Thymus (tissue), 14 donors: ENCODE data around the gene TIMM17B. TPM values are rescaled to one million over a fixed set of nuclear protein-coding genes. Genes with fewer than 3 reads are reported as not detected.

Source experiments
- DNase-seq, 9 donors: peaks; one replicate each; pipeline ENCODE4 v3.0.0-alpha.2; 2013; ENCODE audit warnings: low spot score in 9 of 9, low read depth in 6 of 9, missing footprints in 1 of 9
- H3K27ac ChIP-seq, 2 donors: one replicate each; pipeline ENCODE4 v1.5.1; 2013; ENCODE audit warnings: control low read depth in 1 of 2, low read depth in 1 of 2, low read length in 1 of 2, mild to moderate bottlenecking in 1 of 2, moderate library complexity in 1 of 2
- H3K27me3 ChIP-seq, 2 donors: one replicate each; pipeline ENCODE4 v1.5.1; 2013; ENCODE audit warnings: low read length in 1 of 2; ENCODE audit not compliant: control insufficient read depth in 2 of 2, insufficient read depth in 1 of 2
- H3K36me3 ChIP-seq, 2 donors: one replicate each; pipeline ENCODE4 v1.5.1; 2013; ENCODE audit warnings: low read length in 1 of 2, mild to moderate bottlenecking in 1 of 2, moderate library complexity in 1 of 2; ENCODE audit not compliant: control insufficient read depth in 2 of 2, insufficient read depth in 2 of 2
- H3K4me1 ChIP-seq, 2 donors: one replicate each; pipeline ENCODE4 v1.5.1; 2013; ENCODE audit warnings: low read length in 2 of 2; ENCODE audit not compliant: control insufficient read depth in 2 of 2, insufficient read depth in 2 of 2
- H3K4me3 ChIP-seq, 2 donors: one replicate each; pipeline ENCODE4 v1.5.1; 2013; ENCODE audit warnings: low read length in 2 of 2, control low read depth in 1 of 2, mild to moderate bottlenecking in 1 of 2
- H3K9me3 ChIP-seq, 2 donors: one replicate each; pipeline ENCODE4 v1.5.1; 2013; ENCODE audit warnings: low read length in 1 of 2, mild to moderate bottlenecking in 1 of 2; ENCODE audit not compliant: control insufficient read depth in 2 of 2, insufficient read depth in 1 of 2
- WGBS: extraction: QIAGEN DNeasy Blood & Tissue Kit; methylation state at CpG from one replicate; pipeline ENCODE4 v1.1.7; 2013; 5-methylcytosine and 5-hydroxymethylcytosine counted together
- long read RNA-seq, 10 donors: transcript quantifications; one replicate each; lab custom pipeline, GENCODE V29; 2026
- polyA plus RNA-seq: library from polyadenylated mRNA; stranded (reverse); fragments of 200-250 nt; gene quantifications from one replicate; pipeline ENCODE4 v1.2.3, GENCODE V29; 2013
- total RNA-seq: library from RNA; stranded (reverse); fragments of 120-200 nt; gene quantifications from one replicate; pipeline ENCODE4 v1.2.4, GENCODE V29; 2013
- donor health status: healthy.

The TIMM17B gene
- total RNA-seq (60.9 TPM), polyA plus RNA-seq (52.3 TPM)
- long read RNA-seq, donor 1: 0 reads
- long read RNA-seq, donor 2, partial matches to known transcripts: 192 of 341 reads
- long read RNA-seq, donor 2, other reads (novel, unspliced or antisense): 143 of 341 reads
- long read RNA-seq, donor 3, partial matches to known transcripts: 117 of 117 reads
- long read RNA-seq, donor 3, other reads (novel, unspliced or antisense): 0 of 117 reads
- long read RNA-seq, donor 4, partial matches to known transcripts: 49 of 105 reads
- long read RNA-seq, donor 4, other reads (novel, unspliced or antisense): 54 of 105 reads
- long read RNA-seq, donor 5, transcript TIMM17B-204 (7 exons, 964 nt): major isoform, 8 of 290 reads
- long read RNA-seq, donor 5, partial matches to known transcripts: 211 of 290 reads
- long read RNA-seq, donor 5, other reads (novel, unspliced or antisense): 71 of 290 reads
- long read RNA-seq, donor 6, partial matches to known transcripts: 40 of 42 reads
- long read RNA-seq, donor 6, other reads (novel, unspliced or antisense): 0 of 42 reads
- long read RNA-seq, donor 7, partial matches to known transcripts: 65 of 68 reads
- long read RNA-seq, donor 7, other reads (novel, unspliced or antisense): 0 of 68 reads
- long read RNA-seq, donor 8, partial matches to known transcripts: 17 of 19 reads
- long read RNA-seq, donor 8, other reads (novel, unspliced or antisense): 0 of 19 reads
- long read RNA-seq, donor 9, partial matches to known transcripts: 54 of 68 reads
- long read RNA-seq, donor 9, other reads (novel, unspliced or antisense): 14 of 68 reads
- long read RNA-seq, donor 10, partial matches to known transcripts: 96 of 104 reads
- long read RNA-seq, donor 10, other reads (novel, unspliced or antisense): 5 of 104 reads

DNA sequence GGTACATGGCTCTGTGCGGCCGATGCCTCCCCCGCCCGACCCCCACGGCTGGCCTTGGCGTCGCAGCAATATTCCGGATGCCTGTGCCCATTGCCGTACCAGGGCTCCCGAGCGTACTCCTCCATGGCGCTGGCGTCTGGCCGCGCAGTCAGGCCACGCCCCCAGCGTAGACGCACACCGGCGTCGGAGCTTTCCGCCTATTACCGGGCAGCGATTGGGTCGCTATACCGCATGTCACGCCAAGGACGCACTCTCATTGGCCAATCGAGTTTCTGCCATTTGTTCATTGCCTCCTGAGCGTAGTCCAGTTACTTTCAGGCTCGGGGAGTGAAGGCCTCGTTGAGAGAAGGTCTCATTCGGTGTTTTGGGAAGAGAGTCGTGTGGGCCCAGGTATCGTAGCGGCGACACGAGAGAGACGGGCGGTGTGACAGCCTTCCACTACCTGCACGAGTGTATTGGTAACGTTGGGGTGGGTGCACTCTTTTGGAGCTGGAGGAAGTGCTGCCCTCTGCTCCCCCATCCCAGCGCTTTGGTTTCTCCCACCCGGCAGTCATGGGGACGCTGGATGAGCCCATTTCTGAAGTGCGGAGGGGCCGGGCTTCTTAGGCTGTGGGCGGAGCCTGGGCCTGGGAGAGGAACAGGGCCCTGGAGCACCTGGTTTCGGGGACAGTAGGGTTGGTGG, at the start of gene TIMM17B, which contains the start of gene PQBP1:
TSS of gene TIMM17B (minus strand) at position 144 of the 682 bp plus-strand sequence. CDS start at position 125, 19 bp downstream.
TSS of gene PQBP1 (plus strand) at position 306 of the 682 bp plus-strand sequence. CDS start 580 bp downstream, outside the sequence.
- Histone ChIP-seq H3K27me3 (no peaks in the 10 kb centered on the region), H3K36me3 (peaks cover 32% of the 10 kb centered on the region in 2 donors), H3K27ac (peak within 1 kb of the TSS; percentile 92 to 97), H3K4me3 (peak within 1 kb of the TSS; percentile 67 to 69), H3K9me3 (peaks cover 0 to 7% of the 10 kb centered on the region in 2 donors), H3K4me1 (peaks cover 7 to 17% of the 10 kb centered on the region in 2 donors)
- peak in 8 of 9 donors; percentile 82 to 95 (median 88) for DNase-seq
- WGBS: under 1% methylated on average over 49 of the region's 49 CpGs

DNA sequence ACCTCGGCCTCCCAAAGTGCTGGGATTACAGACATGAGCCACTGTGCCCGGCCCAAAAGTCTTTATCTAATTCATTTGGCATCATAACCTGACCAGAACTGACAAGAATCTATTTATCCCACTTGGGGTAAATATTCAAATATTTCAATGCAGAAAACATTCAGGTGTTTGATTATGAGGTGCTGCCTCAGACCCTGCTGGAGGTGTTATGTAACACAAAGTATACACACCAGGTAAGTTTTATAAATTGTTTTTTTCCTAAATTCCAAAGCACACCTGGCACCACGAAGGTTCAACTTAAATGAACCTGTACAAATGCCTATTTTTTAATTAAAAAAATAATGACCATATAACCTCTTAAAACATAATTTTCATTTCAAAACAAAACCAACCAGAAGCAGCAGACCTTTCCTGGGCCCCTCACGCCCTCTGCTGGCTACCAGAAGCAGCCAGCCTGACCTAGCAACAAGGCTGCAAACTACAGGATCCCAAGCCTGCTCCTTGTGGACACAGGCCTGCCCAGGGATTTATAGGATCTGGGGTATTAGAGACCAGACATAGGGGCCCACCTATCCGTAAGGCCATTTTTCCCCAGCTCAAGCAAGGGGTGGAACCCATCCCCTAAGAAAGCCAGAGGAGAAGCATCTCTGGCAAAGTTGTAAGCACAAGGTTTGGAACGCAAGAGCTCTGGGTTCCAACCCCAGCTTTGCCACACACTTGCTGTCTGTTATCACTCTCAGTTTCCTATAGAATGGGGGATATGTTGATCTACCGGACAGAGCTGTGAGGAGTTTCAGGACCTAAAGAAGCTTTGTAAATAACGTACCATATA, 48.2 kb upstream of the TIMM17B start:
- Histone ChIP-seq H3K36me3 (peaks cover 0 to 12% of the 10 kb centered on the region in 2 donors), H3K27ac (no peak overlapping the region), H3K9me3 (no peaks in the 10 kb centered on the region), H3K4me1 (peaks cover 11 to 24% of the 10 kb centered on the region in 2 donors), H3K27me3 (no peaks in the 10 kb centered on the region), H3K4me3 (no peak overlapping the region)
- WGBS: 65% methylated on average over 8 of the region's 8 CpGs
- DNase-seq: peak in 1 of 9 donors; percentile 63

DNA sequence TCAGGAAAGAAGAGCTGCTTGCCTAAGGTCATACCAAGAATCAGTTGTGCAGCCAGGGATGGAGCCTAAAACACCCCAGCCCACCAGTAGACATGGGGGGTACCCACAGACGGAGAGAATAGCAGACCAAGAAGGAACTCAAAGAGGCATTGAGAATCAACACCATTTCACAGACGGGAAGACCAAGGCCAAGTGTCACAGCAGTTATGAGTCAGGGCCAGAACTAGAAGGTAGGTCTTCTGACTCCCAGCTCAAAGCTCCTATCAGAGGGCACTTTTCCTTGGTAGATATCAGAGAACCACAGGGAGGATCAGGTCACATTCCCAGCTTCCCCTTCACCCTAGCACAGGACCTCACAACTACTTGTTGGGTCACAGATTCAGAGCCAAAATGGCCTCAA, 45.3 kb upstream of the TIMM17B start:
- peaks cover 3 to 7% of the 10 kb centered on the region in 2 donors for H3K36me3 ChIP-seq
- no peaks in the 10 kb centered on the region for H3K9me3 ChIP-seq
- peaks cover 25 to 50% of the 10 kb centered on the region in 2 donors for H3K4me1 ChIP-seq
- H3K27ac ChIP-seq: no peak overlapping the region
- 97% methylated on average over 2 of the region's 2 CpGs for WGBS
- no peak for DNase-seq
- H3K27me3 ChIP-seq: no peaks in the 10 kb centered on the region
- H3K4me3 ChIP-seq: no peak overlapping the region

DNA sequence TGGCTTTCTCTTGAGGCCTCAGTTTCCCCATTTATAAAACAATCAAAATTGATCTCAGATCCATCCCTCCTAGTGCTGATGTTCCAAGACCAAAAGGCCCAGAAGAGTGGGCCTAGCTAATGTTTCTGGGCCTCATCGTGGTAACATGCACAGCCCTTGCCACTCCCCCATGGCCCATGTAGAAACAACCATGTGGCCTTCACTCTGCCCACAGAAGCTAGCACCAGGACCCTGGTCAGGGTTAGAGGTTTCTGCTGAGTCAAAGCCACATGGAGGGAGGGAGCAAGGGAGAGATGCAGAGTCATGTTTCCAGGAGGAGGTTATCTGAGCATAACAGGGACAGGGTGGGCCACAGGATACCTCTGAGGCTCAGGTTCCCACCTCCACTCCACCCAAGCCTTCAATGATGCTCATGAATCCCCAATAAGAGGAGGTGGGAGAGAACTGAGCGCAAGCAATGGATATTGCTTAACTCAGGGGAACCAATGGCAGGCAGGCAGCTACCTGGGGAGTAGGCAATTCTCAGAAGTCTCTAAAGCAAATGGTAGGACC, 42.9 kb upstream of the TIMM17B start:
- Histone ChIP-seq H3K4me1 (peaks cover 45 to 67% of the 10 kb centered on the region in 2 donors), H3K27me3 (no peaks in the 10 kb centered on the region), H3K4me3 (no peak overlapping the region), H3K27ac (peak overlapping the region; percentile 84 to 92), H3K9me3 (no peaks in the 10 kb centered on the region), H3K36me3 (peaks cover 6 to 7% of the 10 kb centered on the region in 2 donors)
- 59% methylated on average over 2 of the region's 2 CpGs for WGBS
- no peak for DNase-seq

DNA sequence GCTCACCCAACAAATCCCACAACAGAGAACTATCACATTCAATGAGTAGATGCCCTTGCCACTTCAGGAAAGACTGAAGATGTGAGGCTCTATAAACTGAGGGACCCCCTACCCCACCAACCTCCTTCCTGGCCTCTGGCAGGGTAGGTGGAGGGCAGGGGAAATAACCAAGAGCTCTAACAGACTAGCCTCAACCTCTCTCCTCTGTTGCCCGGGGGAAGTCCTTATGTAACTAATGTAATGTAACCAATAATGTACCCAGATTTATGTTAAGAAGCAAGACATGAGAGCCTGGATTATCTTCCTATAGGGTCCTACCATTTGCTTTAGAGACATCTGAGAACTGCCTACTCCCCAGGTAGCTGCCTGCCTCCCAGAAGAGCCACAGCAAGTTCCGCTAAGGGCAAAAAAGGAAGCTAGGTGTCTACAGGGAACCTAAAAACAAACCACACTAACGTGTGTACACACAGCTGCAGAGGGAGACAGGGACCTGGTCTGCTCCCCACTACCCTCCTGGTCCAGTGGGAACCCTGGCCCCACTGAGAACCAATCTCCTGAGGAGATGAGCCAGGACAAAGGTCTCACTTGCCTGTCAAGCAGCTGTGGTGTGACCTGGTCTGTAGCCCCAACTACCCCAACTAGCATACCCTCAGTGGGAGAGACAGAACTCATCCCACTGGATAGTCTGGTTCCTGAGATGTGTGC, 42.1 kb upstream of the TIMM17B start:
- Histone ChIP-seq H3K36me3 (peaks cover 10 to 15% of the 10 kb centered on the region in 2 donors), H3K27ac (peak overlapping the region; percentile 84 to 92), H3K4me3 (peak overlapping the region; percentile 6 to 15), H3K4me1 (peaks cover 45 to 73% of the 10 kb centered on the region in 2 donors), H3K27me3 (no peaks in the 10 kb centered on the region), H3K9me3 (no peaks in the 10 kb centered on the region)
- DNase-seq: peak in 2 of 9 donors; percentile 41 to 73
- WGBS: 12% methylated on average over 3 of the region's 3 CpGs

DNA sequence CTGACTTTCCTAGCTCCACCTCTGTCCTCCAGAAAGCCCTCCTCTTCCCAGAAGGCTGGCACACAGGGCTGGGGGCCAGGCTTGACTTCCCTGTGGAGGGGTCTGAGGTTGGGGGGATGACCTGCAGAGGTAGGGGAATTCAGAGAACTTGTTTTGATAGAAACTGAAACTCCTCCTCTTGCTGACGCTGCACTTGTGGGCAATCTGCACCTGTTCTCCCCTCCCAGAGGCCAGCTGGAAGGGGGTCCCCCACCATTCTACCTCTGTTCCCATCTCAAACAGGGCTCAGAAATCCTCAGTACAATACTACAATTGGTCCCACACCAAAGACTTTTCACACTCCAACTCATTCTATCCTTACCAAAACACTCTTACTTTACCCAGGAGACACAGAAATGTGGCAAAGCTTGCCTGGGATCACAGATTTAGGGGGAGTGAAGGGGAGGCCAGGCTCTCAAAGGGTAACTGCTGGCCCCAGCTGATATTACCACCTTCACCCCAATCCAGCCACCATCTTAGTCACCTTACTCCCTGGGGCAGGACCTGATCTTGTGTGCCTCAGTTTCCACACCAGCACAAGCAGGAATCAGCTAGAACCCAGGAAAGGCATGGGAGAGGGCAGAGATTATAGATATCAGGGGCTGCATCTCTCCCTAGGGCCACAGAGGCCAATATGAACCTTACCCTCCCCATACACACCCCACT, 41.3 kb upstream of the TIMM17B start:
- Histone ChIP-seq H3K4me1 (peaks cover 45 to 73% of the 10 kb centered on the region in 2 donors), H3K9me3 (no peaks in the 10 kb centered on the region)
- WGBS: 5% methylated on average over 1 of the region's 1 CpG

More for the DNA sequence above, 41.3 kb upstream of the TIMM17B start:
- DNase-seq: peak in 4 of 9 donors; percentile 62 to 88 (median 70)
- H3K4me3 ChIP-seq: peak overlapping the region; percentile 14 to 16
- no peaks in the 10 kb centered on the region for H3K27me3 ChIP-seq
- H3K36me3 ChIP-seq: peaks cover 18 to 23% of the 10 kb centered on the region in 2 donors
- peak overlapping the region; percentile 84 to 92 for H3K27ac ChIP-seq
